Neural crest cell (in vitro differentiated cells): ENCODE data around the gene COMT. TPM values are rescaled to one million over a fixed set of nuclear protein-coding genes. Genes with fewer than 3 reads are reported as not detected.

Experiments used
- DNase-seq: peaks from one replicate; pipeline ENCODE4 v3.0.0; 2021; ENCODE audit warnings: low read depth, mixed read lengths, low spot score
- H3K27ac Mint-ChIP-seq: one replicate; pipeline ENCODE4 v1.8.0; 2021; ENCODE audit warnings: mild to moderate bottlenecking, mixed read lengths; ENCODE audit not compliant: unreplicated experiment
- H3K27me3 Mint-ChIP-seq: 2 replicates; pipeline ENCODE4 v1.8.0; 2021; ENCODE audit warnings: low read depth, mild to moderate bottlenecking, mixed read lengths
- H3K36me3 Mint-ChIP-seq: 2 replicates; pipeline ENCODE4 v1.8.0; 2021; ENCODE audit warnings: low read depth, mild to moderate bottlenecking, mixed read lengths
- H3K4me1 Mint-ChIP-seq: 2 replicates; pipeline ENCODE4 v1.8.0; 2021; ENCODE audit warnings: mixed read lengths
- H3K4me3 Mint-ChIP-seq: one replicate; pipeline ENCODE4 v1.8.0; 2021; ENCODE audit warnings: mild to moderate bottlenecking, mixed read lengths
- H3K9me3 Mint-ChIP-seq: 2 replicates; pipeline ENCODE4 v1.8.0; 2021; ENCODE audit warnings: mixed read lengths
- CTCF ChIP-seq: fragments of 200-600 bp; sonication (generic); conservative IDR thresholded peaks from 2 replicates; pipeline ENCODE4 v1.5.0; 2021; ENCODE audit warnings: antibody characterized with exemption, mild to moderate bottlenecking
- total RNA-seq: library from RNA; stranded (reverse); gene quantifications from 2 replicates; pipeline ENCODE4 v1.2.1, GENCODE V29; 2021

The COMT gene
- total RNA-seq, 1 donor from 2014 or later, result 86.4 TPM

- no peak for DNase-seq
- peaks cover 20% of the 10 kb centered on the region for H3K36me3 Mint-ChIP-seq
- no peaks in the 10 kb centered on the region for H3K27me3 Mint-ChIP-seq
- TF ChIP-seq CTCF, result no peak
- H3K4me3 Mint-ChIP-seq, result peak overlapping the region; percentile 98
- H3K9me3 Mint-ChIP-seq, result peaks cover 7% of the 10 kb centered on the region
- H3K27ac Mint-ChIP-seq, result peak overlapping the region; percentile 65
- peaks cover 30% of the 10 kb centered on the region for H3K4me1 Mint-ChIP-seq
These were observed 822 bp upstream of the COMT start for GRCh38 chr22:19940536-19941364.

GRCh38 chr22:19942157-19943081 is 847 bp downstream of the COMT start:
- Mint-ChIP-seq H3K9me3 (no peaks in the 10 kb centered on the region), H3K4me3 (peak overlapping the region; percentile 98), H3K36me3 (peaks cover 4% of the 10 kb centered on the region), H3K27me3 (no peaks in the 10 kb centered on the region), H3K27ac (peak overlapping the region; percentile 98), H3K4me1 (peaks cover 35% of the 10 kb centered on the region)
- DNase-seq, result no peak
- no peak for TF ChIP-seq CTCF

- H3K9me3 Mint-ChIP-seq, result no peaks in the 10 kb centered on the region
- H3K27ac Mint-ChIP-seq, result peak overlapping the region; percentile 98
- peak overlapping the region; percentile 98 for H3K4me3 Mint-ChIP-seq
- H3K36me3 Mint-ChIP-seq, result no peaks in the 10 kb centered on the region
- no peak for TF ChIP-seq CTCF
- H3K27me3 Mint-ChIP-seq, result no peaks in the 10 kb centered on the region
- no peak for DNase-seq
- H3K4me1 Mint-ChIP-seq, result peaks cover 44% of the 10 kb centered on the region
These were observed 1.8 kb downstream of the COMT start for GRCh38 chr22:19943082-19944026.

- no peak overlapping the region for H3K27ac Mint-ChIP-seq
- DNase-seq, result no peak
- peak overlapping the region; percentile 41 for H3K4me3 Mint-ChIP-seq
- H3K36me3 Mint-ChIP-seq, result peaks cover 4% of the 10 kb centered on the region
- peaks cover 26% of the 10 kb centered on the region for H3K4me1 Mint-ChIP-seq
- TF ChIP-seq CTCF, result no peak
- H3K9me3 Mint-ChIP-seq, result no peaks in the 10 kb centered on the region
- no peaks in the 10 kb centered on the region for H3K27me3 Mint-ChIP-seq
These were observed 6.6 kb downstream of the COMT start for GRCh38 chr22:19948057-19948760.
